Sigmoid colon (tissue), 4 donors: ENCODE measurements around the gene HMX3.

Experiments used
- POLR2A ChIP-seq, 2 donors: fragments of 450-650 bp; IDR thresholded peaks; one replicate each; pipeline ENCODE4 v1.6.1; 2016; ENCODE audit warnings: antibody characterized with exemption in 2 of 2, mild to moderate bottlenecking in 2 of 2, moderate library complexity in 2 of 2
- POLR2AphosphoS5 ChIP-seq, 4 donors: sonication (generic); formaldehyde crosslinking; IDR thresholded peaks; one replicate each; pipeline ENCODE4 v1.6.1; 2017; ENCODE audit warnings: antibody characterized with exemption in 4 of 4
- TF ChIP-seq, protein P1 (sequence below), 4 experiments: fragments of 450-650 bp in 3 of 4; fragments of 200-600 bp in 1 of 4; IDR thresholded peaks; one replicate each; pipeline ENCODE4 v1.5.1; 2016 to 2019; ENCODE audit warnings: antibody characterized with exemption in 4 of 4, mild to moderate bottlenecking in 3 of 4, moderate library complexity in 2 of 4

DNA sequence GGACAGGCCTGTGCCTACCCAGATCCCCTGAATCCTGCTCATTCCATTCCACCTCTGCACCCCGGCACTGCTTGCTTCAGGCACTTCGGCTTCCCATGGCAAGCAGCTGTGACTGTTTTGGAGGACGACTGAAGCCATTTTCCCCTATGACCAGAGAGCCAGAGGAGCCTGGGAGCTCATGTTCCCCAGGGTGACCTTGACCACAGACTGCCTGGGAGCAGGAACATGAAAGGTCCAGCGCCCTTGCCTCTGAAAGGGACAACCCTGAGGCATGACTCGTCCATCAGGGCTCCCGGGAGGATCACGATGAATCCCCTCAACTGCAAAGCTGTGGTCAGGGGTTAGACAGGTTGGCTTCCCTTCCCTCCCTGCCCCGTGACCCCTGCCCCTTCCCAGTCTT is 16.7 kb upstream of the HMX3 start:
- TF ChIP-seq, protein P1, sequence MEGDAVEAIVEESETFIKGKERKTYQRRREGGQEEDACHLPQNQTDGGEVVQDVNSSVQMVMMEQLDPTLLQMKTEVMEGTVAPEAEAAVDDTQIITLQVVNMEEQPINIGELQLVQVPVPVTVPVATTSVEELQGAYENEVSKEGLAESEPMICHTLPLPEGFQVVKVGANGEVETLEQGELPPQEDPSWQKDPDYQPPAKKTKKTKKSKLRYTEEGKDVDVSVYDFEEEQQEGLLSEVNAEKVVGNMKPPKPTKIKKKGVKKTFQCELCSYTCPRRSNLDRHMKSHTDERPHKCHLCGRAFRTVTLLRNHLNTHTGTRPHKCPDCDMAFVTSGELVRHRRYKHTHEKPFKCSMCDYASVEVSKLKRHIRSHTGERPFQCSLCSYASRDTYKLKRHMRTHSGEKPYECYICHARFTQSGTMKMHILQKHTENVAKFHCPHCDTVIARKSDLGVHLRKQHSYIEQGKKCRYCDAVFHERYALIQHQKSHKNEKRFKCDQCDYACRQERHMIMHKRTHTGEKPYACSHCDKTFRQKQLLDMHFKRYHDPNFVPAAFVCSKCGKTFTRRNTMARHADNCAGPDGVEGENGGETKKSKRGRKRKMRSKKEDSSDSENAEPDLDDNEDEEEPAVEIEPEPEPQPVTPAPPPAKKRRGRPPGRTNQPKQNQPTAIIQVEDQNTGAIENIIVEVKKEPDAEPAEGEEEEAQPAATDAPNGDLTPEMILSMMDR (IDR thresholded peaks at IDR 0.05): no peak
- TF ChIP-seq POLR2AphosphoS5 (IDR thresholded peaks at IDR 0.05): no peak
- no peak for TF ChIP-seq POLR2A (IDR thresholded peaks at IDR 0.05)
